Activated T-helper 2 cell treated with anti-CD3 and anti-CD28 coated beads, Interferon-gamma antibody, Interleukin-2, Interleukin-4, amounts not matched to agents 10 μg/mL and 5 μg/mL and 100 μg/mL, durations not matched to agents 14 hours and 24 hours and 36 hours (primary cell): ENCODE results near the gene MEF2C. TPM values are rescaled to one million over a fixed set of nuclear protein-coding genes. Genes with fewer than 3 reads are reported as not detected.
"Not testable (repeated sequence)": the region's sequence is repeated elsewhere in the genome, so short reads cannot be mapped to it uniquely, and the experiment has no call there.

Experiments
- DNase-seq: peaks from one replicate; pipeline ENCODE4 v3.0.0; 2021; ENCODE audit warnings: low spot score
- H3K27ac Mint-ChIP-seq: one replicate; pipeline ENCODE4 v1.8.0; 2021; ENCODE audit warnings: mixed read lengths
- H3K27me3 Mint-ChIP-seq: one replicate; pipeline ENCODE4 v1.8.0; 2021; ENCODE audit warnings: low read depth, mixed read lengths
- H3K36me3 Mint-ChIP-seq: one replicate; pipeline ENCODE4 v1.8.0; 2021; ENCODE audit warnings: low read depth, mixed read lengths
- H3K4me1 Mint-ChIP-seq: one replicate; pipeline ENCODE4 v1.8.0; 2021; ENCODE audit warnings: low read depth, mixed read lengths
- H3K4me3 Mint-ChIP-seq: one replicate; pipeline ENCODE4 v1.8.0; 2021; ENCODE audit warnings: low read depth, mild to moderate bottlenecking, moderate library complexity, mixed read lengths
- H3K9me3 Mint-ChIP-seq: one replicate; pipeline ENCODE4 v1.8.0; 2021; ENCODE audit warnings: mixed read lengths
- intact Hi-C: fragments of 100-400 bp; cut with micrococcal nuclease; formaldehyde crosslinking; loops from one replicate; pipeline ENCODE4 v1.15.1; 2023
- total RNA-seq: library from RNA; stranded (reverse); gene quantifications from 2 replicates; pipeline ENCODE4 v1.2.3, GENCODE V29; 2022

The MEF2C gene
- total RNA-seq, 1 donor from 2014 or later: 0.25 TPM

- intact Hi-C loops, H3K27ac Mint-ChIP-seq, H3K4me1 Mint-ChIP-seq: not testable (repeated sequence)
Measured at GRCh38 chr5:88793797-88794196, 89.2 kb downstream of the MEF2C start.

DNA sequence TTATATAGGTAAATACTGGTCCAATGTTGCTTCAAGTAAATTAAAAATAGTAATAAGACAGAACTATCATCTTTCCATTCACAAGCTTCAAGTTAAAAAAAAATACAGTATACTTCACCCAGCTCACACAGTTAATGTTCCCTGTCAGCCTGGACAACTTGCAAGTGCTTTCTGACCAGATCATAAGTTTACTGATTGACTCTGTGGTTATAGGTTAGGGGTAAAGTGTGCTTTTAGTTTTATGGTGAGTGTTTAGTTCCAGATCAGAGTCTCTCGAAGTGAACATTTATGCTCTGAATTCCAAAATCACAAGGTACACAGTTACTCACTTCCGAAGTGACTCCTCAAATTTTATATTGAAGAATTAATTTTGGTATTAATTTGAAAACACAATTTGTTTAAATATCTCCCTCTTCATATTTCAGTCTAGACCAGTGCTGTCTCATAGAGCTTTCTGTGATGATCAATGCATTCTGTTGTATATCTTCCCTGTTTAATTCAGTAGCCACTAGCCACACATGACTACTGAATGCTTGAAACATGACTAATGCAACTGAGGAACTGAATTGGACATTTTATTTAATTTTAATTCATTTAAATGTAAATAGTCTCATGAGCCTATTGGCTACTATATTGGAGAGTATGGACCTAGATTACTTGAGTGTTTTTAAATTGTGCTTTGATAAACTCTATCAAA, 90.7 kb downstream of the MEF2C start:
- Mint-ChIP-seq H3K27me3 (peaks cover 11% of the 10 kb centered on the region), H3K4me1 (no peaks in the 10 kb centered on the region), H3K36me3 (no peaks in the 10 kb centered on the region), H3K27ac (no peak overlapping the region), H3K9me3 (no peaks in the 10 kb centered on the region), H3K4me3 (no peak overlapping the region)
- intact Hi-C loops: no loop called here
- DNase-seq: no peak

More at GRCh38 chr5:88793797-88794196, 89.2 kb downstream of the MEF2C start:
- DNase-seq, H3K4me3 Mint-ChIP-seq, H3K36me3 Mint-ChIP-seq, H3K27me3 Mint-ChIP-seq, H3K9me3 Mint-ChIP-seq: not testable (repeated sequence)

DNA sequence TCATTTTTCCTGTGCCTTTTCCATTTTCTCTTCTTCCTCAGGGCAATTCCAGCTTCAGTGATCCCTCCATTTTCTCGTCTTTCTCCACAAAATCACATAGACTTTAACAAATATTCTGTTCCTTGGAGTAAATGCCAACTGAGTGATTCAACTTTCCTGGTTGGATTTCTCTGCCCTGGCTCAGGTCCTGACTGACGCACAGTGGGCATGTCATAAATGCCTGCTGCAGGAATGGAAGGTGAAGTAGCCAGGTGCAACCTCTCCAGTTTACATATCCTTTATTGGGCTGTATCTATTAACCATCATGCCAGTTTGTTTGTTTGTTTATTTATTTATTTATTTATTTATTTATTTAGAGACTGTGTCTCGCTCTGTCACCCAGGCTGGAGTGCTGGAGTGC, 95.1 kb downstream of the MEF2C start:
- H3K27me3 Mint-ChIP-seq: peaks cover 9% of the 10 kb centered on the region
- H3K4me3 Mint-ChIP-seq: no peak overlapping the region
- H3K36me3 Mint-ChIP-seq: no peaks in the 10 kb centered on the region
- intact Hi-C loops: loop anchor here (5.0 kb wide), 1 partner anchor 39 kb away; no protein-coding TSS in a partner anchor
- DNase-seq: no peak
- H3K4me1 Mint-ChIP-seq: peaks cover 11% of the 10 kb centered on the region
- no peaks in the 10 kb centered on the region for H3K9me3 Mint-ChIP-seq
- no peak overlapping the region for H3K27ac Mint-ChIP-seq

- Mint-ChIP-seq H3K9me3 (no peaks in the 10 kb centered on the region), H3K4me3 (no peak overlapping the region), H3K27ac (no peak overlapping the region), H3K27me3 (peaks cover 9% of the 10 kb centered on the region), H3K36me3 (no peaks in the 10 kb centered on the region), H3K4me1 (peaks cover 11% of the 10 kb centered on the region)
- intact Hi-C loops: loop anchor here (5.0 kb wide), 1 partner anchor 41 kb away; no protein-coding TSS in a partner anchor
- no peak for DNase-seq
Measured at GRCh38 chr5:88786789-88787188, 96.2 kb downstream of the MEF2C start.

DNA sequence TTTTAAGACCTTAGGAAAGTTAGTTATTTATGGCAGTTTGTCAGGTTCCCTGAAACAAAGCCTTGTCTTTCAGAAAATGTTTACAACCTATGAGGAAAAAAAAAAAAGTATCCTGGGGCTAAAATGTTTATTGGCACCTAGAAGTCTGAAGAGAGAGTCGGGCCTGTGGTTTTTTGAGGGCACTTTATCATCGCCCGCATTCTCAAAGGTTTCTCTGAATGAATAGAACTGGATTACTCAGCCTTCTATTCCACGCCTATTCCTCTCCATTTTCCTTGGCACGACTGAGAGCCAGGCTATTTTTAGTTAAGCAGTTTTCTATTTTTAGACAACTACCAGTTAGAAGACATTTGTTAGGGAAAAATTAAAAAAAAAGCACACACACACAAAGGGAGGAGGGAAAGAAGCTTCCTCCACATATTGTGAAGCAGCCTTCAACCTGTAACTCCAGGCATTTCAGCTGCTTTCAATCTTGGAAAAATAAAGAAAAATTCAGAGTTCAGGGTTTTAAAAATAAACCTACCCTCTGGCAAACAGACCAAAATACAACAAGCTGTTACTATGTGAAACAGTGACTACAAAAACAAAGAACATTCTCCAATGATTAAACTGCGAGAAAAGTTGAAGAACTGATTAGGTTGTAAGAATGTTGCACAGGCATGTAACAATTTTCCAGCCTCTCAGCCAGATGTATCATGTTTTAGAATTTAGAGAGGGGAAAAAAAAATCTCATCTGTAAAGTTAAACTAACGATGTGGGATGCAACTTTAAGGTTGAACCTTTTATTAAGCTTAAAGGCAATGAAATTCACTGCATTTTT, 97.0 kb downstream of the MEF2C start:
- intact Hi-C loops: loop anchor here (5.0 kb wide), 1 partner anchor 41 kb away; no protein-coding TSS in a partner anchor
- H3K4me3 Mint-ChIP-seq: no peak overlapping the region
- no peaks in the 10 kb centered on the region for H3K36me3 Mint-ChIP-seq
- no peak overlapping the region for H3K27ac Mint-ChIP-seq
- DNase-seq: no peak
- peaks cover 11% of the 10 kb centered on the region for H3K4me1 Mint-ChIP-seq
- H3K27me3 Mint-ChIP-seq: peaks cover 9% of the 10 kb centered on the region
- no peaks in the 10 kb centered on the region for H3K9me3 Mint-ChIP-seq

- Mint-ChIP-seq H3K27ac (no peak overlapping the region), H3K4me3 (no peak overlapping the region), H3K36me3 (no peaks in the 10 kb centered on the region), H3K9me3 (no peaks in the 10 kb centered on the region), H3K4me1 (peaks cover 11% of the 10 kb centered on the region), H3K27me3 (peaks cover 8% of the 10 kb centered on the region)
- intact Hi-C loops: no loop called here
- DNase-seq: no peak
Measured at GRCh38 chr5:88782571-88782970, 100.4 kb downstream of the MEF2C start.

DNA sequence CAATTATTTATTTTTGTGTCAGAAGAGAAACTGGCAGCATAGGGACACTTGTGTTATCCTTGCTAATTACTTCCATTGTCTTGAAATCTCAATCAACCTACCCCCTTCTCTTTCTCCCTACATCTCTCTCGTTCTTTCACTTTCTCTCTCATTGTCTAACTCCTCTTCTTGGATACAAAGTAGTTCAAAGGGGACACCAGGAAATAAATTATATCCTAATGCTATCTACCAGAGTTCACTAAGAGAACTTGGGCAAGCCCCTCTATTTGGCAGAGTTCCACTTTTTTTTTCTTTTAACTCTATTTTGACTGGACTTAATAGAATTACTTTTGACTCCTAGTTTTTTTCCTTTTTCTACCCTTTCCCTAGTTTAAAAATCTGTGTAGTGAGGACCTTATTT, 102.2 kb downstream of the MEF2C start:
- intact Hi-C loops: no loop called here
- no peaks in the 10 kb centered on the region for H3K9me3 Mint-ChIP-seq
- no peaks in the 10 kb centered on the region for H3K36me3 Mint-ChIP-seq
- no peak overlapping the region for H3K4me3 Mint-ChIP-seq
- DNase-seq: no peak
- H3K27me3 Mint-ChIP-seq: peaks cover 2% of the 10 kb centered on the region
- H3K27ac Mint-ChIP-seq: no peak overlapping the region
- peaks cover 7% of the 10 kb centered on the region for H3K4me1 Mint-ChIP-seq

GRCh38 chr5:88778736-88779135, 104.2 kb downstream of the MEF2C start:
- Mint-ChIP-seq H3K9me3 (no peaks in the 10 kb centered on the region), H3K27ac (no peak overlapping the region), H3K36me3 (no peaks in the 10 kb centered on the region), H3K27me3 (peaks cover 2% of the 10 kb centered on the region), H3K4me1 (no peaks in the 10 kb centered on the region), H3K4me3 (no peak overlapping the region)
- DNase-seq: no peak
- intact Hi-C loops: no loop called here

DNA sequence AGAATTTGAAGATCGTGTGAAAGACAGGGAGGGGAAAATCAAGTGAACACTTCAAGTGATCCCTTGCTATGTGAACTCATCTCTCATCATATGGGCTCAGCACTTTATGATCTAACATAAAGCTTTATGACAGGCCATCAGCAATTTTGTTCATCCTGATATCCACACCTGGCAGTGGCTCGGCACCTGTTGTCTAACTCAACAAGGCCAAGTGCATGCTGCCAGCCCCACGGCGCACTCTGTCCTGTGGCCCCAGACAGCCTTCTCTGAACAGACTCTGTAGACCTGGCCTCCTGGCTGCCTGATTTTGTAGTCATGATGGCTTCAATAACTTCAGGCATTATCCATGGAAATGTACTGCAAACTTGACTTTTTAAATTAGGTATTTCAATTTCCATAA, 106.3 kb downstream of the MEF2C start:
- Mint-ChIP-seq H3K9me3 (no peaks in the 10 kb centered on the region), H3K27ac (no peak overlapping the region), H3K36me3 (no peaks in the 10 kb centered on the region), H3K4me1 (no peaks in the 10 kb centered on the region), H3K27me3 (peaks cover 6% of the 10 kb centered on the region), H3K4me3 (no peak overlapping the region)
- intact Hi-C loops: no loop called here
- no peak for DNase-seq

- no peak for DNase-seq
- no peaks in the 10 kb centered on the region for H3K9me3 Mint-ChIP-seq
- H3K27me3 Mint-ChIP-seq: peaks cover 10% of the 10 kb centered on the region
- no peak overlapping the region for H3K27ac Mint-ChIP-seq
- no peaks in the 10 kb centered on the region for H3K36me3 Mint-ChIP-seq
- intact Hi-C loops: no loop called here
- no peak overlapping the region for H3K4me3 Mint-ChIP-seq
- no peaks in the 10 kb centered on the region for H3K4me1 Mint-ChIP-seq
Measured at GRCh38 chr5:88772831-88773230, 110.2 kb downstream of the MEF2C start.

- DNase-seq: no peak
- Mint-ChIP-seq H3K27ac (no peak overlapping the region), H3K27me3 (peaks cover 11% of the 10 kb centered on the region), H3K4me3 (no peak overlapping the region), H3K36me3 (no peaks in the 10 kb centered on the region), H3K9me3 (no peaks in the 10 kb centered on the region), H3K4me1 (no peaks in the 10 kb centered on the region)
- intact Hi-C loops: no loop called here
Measured at GRCh38 chr5:88772047-88772446, 110.9 kb downstream of the MEF2C start.

DNA sequence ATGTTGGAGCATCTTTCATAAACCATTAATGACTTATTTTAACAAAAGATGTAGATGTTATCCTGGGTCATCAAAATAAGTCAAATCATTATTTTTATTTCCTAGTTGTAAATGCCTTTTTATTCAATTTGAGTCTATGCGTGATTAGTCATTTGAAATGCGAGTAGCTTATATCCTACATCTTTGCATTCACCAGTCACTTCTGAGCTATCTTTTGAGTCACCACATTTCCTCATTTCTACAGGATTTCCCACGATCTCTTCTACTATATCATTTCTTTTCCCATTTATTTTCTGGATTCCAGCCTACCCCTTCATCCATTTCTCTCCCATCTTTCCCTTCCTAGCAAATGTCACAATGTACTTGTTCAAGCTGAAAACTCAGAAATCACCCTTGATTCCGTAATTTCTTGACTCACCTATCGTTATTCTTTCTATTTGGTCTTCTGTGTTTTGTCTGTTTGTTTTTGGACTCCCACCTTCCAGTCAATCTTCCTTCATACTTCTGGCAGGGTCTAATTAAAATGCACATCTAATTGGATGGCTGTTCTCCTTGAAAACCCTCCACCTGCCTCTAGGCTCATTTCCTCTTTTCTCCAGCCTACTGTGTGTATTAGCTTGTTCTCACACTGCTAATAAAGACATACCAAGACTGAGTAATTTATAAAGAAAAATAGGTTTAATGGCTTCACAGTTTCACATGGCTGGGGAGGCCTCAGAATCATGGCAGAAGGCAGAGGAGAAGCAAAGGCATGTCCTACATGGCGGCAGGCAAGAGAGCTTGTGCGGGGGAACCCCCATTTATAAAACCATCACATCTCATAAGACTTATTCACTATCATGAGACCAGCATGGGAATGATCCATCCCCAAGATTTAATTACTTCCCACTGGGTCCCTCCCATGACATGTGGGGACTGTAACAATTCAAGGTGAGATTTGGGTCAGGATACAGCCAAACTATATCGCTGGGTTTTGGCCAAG, 112.4 kb downstream of the MEF2C start:
- H3K27me3 Mint-ChIP-seq: peaks cover 14% of the 10 kb centered on the region
- no peaks in the 10 kb centered on the region for H3K9me3 Mint-ChIP-seq
- DNase-seq: no peak
- H3K36me3 Mint-ChIP-seq: no peaks in the 10 kb centered on the region
- H3K4me1 Mint-ChIP-seq: no peaks in the 10 kb centered on the region
- H3K27ac Mint-ChIP-seq: no peak overlapping the region
- no peak overlapping the region for H3K4me3 Mint-ChIP-seq
- intact Hi-C loops: no loop called here
